ENCODE results near the gene ANO8.
"Not testable (repeated sequence)": the region's sequence is repeated elsewhere in the genome, so short reads cannot be mapped to it uniquely, and the experiment has no call there.

Gene ANO8

GRCh38 chr19:17300992-17301619, 33.5 kb downstream of the ANO8 start:
- Histone ChIP-seq H3K27me3 (ENCODE audit: insufficient read depth, low read length, poor library complexity) (no peaks in the 10 kb centered on the region), H4K5ac (ENCODE audit: low read length) (no peak overlapping the region), H3K23ac (ENCODE audit: low read length) (no peak overlapping the region), H3K4me2 (ENCODE audit: low read length) (no peak overlapping the region), H3K4me3 (ENCODE audit: low read length) (no peak overlapping the region), H3K4me1 (ENCODE audit: control insufficient read depth, low read depth, low read length) (peaks cover 4% of the 10 kb centered on the region), H2AK5ac (ENCODE audit: low read length) (no peak overlapping the region), H3K9ac (ENCODE audit: low read length) (no peak overlapping the region), H3K79me1 (ENCODE audit: low read length) (no peaks in the 10 kb centered on the region), H3K27ac (ENCODE audit: low read depth, low read length) (no peak overlapping the region), H3K4ac (ENCODE audit: low read depth, low read length) (no peak overlapping the region), H3K18ac (ENCODE audit: low read length) (no peak overlapping the region), H2BK5ac (ENCODE audit: low read length) (no peak overlapping the region), H3K79me2 (ENCODE audit: control insufficient read depth, insufficient read depth, low read length) (no peaks in the 10 kb centered on the region), H3K56ac (ENCODE audit: low read length) (no peak overlapping the region), H3K36me3 (ENCODE audit: control insufficient read depth, insufficient read depth, low read length) (peaks cover 2% of the 10 kb centered on the region), H2BK120ac (ENCODE audit: low read depth, low read length) (no peak overlapping the region), H4K8ac (ENCODE audit: low read depth, low read length) (no peak overlapping the region), H2BK15ac (replicated peaks; ENCODE audit: low read depth) (no peak overlapping the region)
- no CpG with 5 or more reads among the region's 51 CpGs for WGBS (ENCODE audit: extremely low coverage, insufficient coverage, low lambda C conversion rate)
- DNase-seq, result no peak

GRCh38 chr19:17296976-17297375, 37.7 kb downstream of the ANO8 start:
- Histone ChIP-seq H4K8ac (ENCODE audit: low read depth, low read length) (no peak overlapping the region), H3K4me3 (ENCODE audit: low read length) (no peak overlapping the region), H2BK15ac (replicated peaks; ENCODE audit: low read depth) (no peak overlapping the region), H3K27ac (ENCODE audit: low read depth, low read length) (no peak overlapping the region), H3K4ac (ENCODE audit: low read depth, low read length) (no peak overlapping the region), H3K27me3 (ENCODE audit: insufficient read depth, low read length, poor library complexity) (no peaks in the 10 kb centered on the region), H4K5ac (ENCODE audit: low read length) (no peak overlapping the region), H3K79me1 (ENCODE audit: low read length) (no peaks in the 10 kb centered on the region), H3K4me2 (ENCODE audit: low read length) (no peak overlapping the region), H3K9ac (ENCODE audit: low read length) (no peak overlapping the region), H3K4me1 (ENCODE audit: control insufficient read depth, low read depth, low read length) (no peaks in the 10 kb centered on the region), H3K23ac (ENCODE audit: low read length) (no peak overlapping the region), H2BK120ac (ENCODE audit: low read depth, low read length) (no peak overlapping the region), H2AK5ac (ENCODE audit: low read length) (no peak overlapping the region), H3K56ac (ENCODE audit: low read length) (no peak overlapping the region), H3K18ac (ENCODE audit: low read length) (no peak overlapping the region), H3K36me3 (ENCODE audit: control insufficient read depth, insufficient read depth, low read length) (peaks cover 2% of the 10 kb centered on the region), H3K79me2 (ENCODE audit: control insufficient read depth, insufficient read depth, low read length) (peaks cover 1% of the 10 kb centered on the region), H2BK5ac (ENCODE audit: low read length) (no peak overlapping the region)
- no CpG with 5 or more reads among the region's 6 CpGs for WGBS (ENCODE audit: extremely low coverage, insufficient coverage, low lambda C conversion rate)
- peak; percentile 95 for DNase-seq

- Histone ChIP-seq H4K8ac (ENCODE audit: low read depth, low read length) (no peak overlapping the region), H3K4me3 (ENCODE audit: low read length) (no peak overlapping the region), H3K4me2 (ENCODE audit: low read length) (no peak overlapping the region), H3K23ac (ENCODE audit: low read length) (no peak overlapping the region), H2BK15ac (replicated peaks; ENCODE audit: low read depth) (no peak overlapping the region), H3K4ac (ENCODE audit: low read depth, low read length) (no peak overlapping the region), H2BK5ac (ENCODE audit: low read length) (no peak overlapping the region), H3K18ac (ENCODE audit: low read length) (no peak overlapping the region), H3K79me2 (ENCODE audit: control insufficient read depth, insufficient read depth, low read length) (peaks cover 1% of the 10 kb centered on the region), H2BK120ac (ENCODE audit: low read depth, low read length) (no peak overlapping the region), H3K56ac (ENCODE audit: low read length) (no peak overlapping the region), H4K5ac (ENCODE audit: low read length) (no peak overlapping the region), H2AK5ac (ENCODE audit: low read length) (no peak overlapping the region), H3K36me3 (ENCODE audit: control insufficient read depth, insufficient read depth, low read length) (peaks cover 2% of the 10 kb centered on the region), H3K4me1 (ENCODE audit: control insufficient read depth, low read depth, low read length) (no peaks in the 10 kb centered on the region), H3K27ac (ENCODE audit: low read depth, low read length) (no peak overlapping the region), H3K79me1 (ENCODE audit: low read length) (no peaks in the 10 kb centered on the region), H3K9ac (ENCODE audit: low read length) (no peak overlapping the region), H3K27me3 (ENCODE audit: insufficient read depth, low read length, poor library complexity) (no peaks in the 10 kb centered on the region)
- no CpG with 5 or more reads among the region's 4 CpGs for WGBS (ENCODE audit: extremely low coverage, insufficient coverage, low lambda C conversion rate)
- DNase-seq, result peak; percentile 74
Observed at GRCh38 chr19:17296273-17296672, 38.4 kb downstream of the ANO8 start.

- H4K5ac ChIP-seq (ENCODE audit: low read length); H3K27ac ChIP-seq (ENCODE audit: low read depth, low read length); H2BK120ac ChIP-seq (ENCODE audit: low read depth, low read length); DNase-seq; H2BK15ac ChIP-seq (replicated peaks; ENCODE audit: low read depth); H3K27me3 ChIP-seq (ENCODE audit: insufficient read depth, low read length, poor library complexity); H3K4me1 ChIP-seq (ENCODE audit: control insufficient read depth, low read depth, low read length); H4K8ac ChIP-seq (ENCODE audit: low read depth, low read length); H3K9ac ChIP-seq (ENCODE audit: low read length); H3K79me1 ChIP-seq (ENCODE audit: low read length); H3K4me3 ChIP-seq (ENCODE audit: low read length); H2BK5ac ChIP-seq (ENCODE audit: low read length); H2AK5ac ChIP-seq (ENCODE audit: low read length); H3K79me2 ChIP-seq (ENCODE audit: control insufficient read depth, insufficient read depth, low read length); H3K56ac ChIP-seq (ENCODE audit: low read length); H3K18ac ChIP-seq (ENCODE audit: low read length); H3K4ac ChIP-seq (ENCODE audit: low read depth, low read length); H3K23ac ChIP-seq (ENCODE audit: low read length); H3K4me2 ChIP-seq (ENCODE audit: low read length); H3K36me3 ChIP-seq (ENCODE audit: control insufficient read depth, insufficient read depth, low read length): not testable (repeated sequence)
- WGBS (ENCODE audit: extremely low coverage, insufficient coverage, low lambda C conversion rate), result no CpG with 5 or more reads among the region's 6 CpGs
Observed at GRCh38 chr19:17295551-17295950, 39.1 kb downstream of the ANO8 start.

- Histone ChIP-seq H3K4ac (ENCODE audit: low read depth, low read length) (no peak overlapping the region), H3K27me3 (ENCODE audit: insufficient read depth, low read length, poor library complexity) (no peaks in the 10 kb centered on the region), H3K4me1 (ENCODE audit: control insufficient read depth, low read depth, low read length) (no peaks in the 10 kb centered on the region), H4K5ac (ENCODE audit: low read length) (no peak overlapping the region), H3K4me3 (ENCODE audit: low read length) (no peak overlapping the region), H3K27ac (ENCODE audit: low read depth, low read length) (no peak overlapping the region), H4K8ac (ENCODE audit: low read depth, low read length) (no peak overlapping the region), H3K9ac (ENCODE audit: low read length) (no peak overlapping the region), H2BK15ac (replicated peaks; ENCODE audit: low read depth) (no peak overlapping the region), H3K36me3 (ENCODE audit: control insufficient read depth, insufficient read depth, low read length) (peaks cover 2% of the 10 kb centered on the region), H3K79me2 (ENCODE audit: control insufficient read depth, insufficient read depth, low read length) (peaks cover 1% of the 10 kb centered on the region), H3K56ac (ENCODE audit: low read length) (no peak overlapping the region), H2AK5ac (ENCODE audit: low read length) (no peak overlapping the region), H2BK120ac (ENCODE audit: low read depth, low read length) (no peak overlapping the region), H3K23ac (ENCODE audit: low read length) (no peak overlapping the region), H3K79me1 (ENCODE audit: low read length) (no peaks in the 10 kb centered on the region), H2BK5ac (ENCODE audit: low read length) (no peak overlapping the region), H3K4me2 (ENCODE audit: low read length) (no peak overlapping the region), H3K18ac (ENCODE audit: low read length) (no peak overlapping the region)
- peak; percentile 77 for DNase-seq
- no CpG with 5 or more reads among the region's 48 CpGs for WGBS (ENCODE audit: extremely low coverage, insufficient coverage, low lambda C conversion rate)
Observed at GRCh38 chr19:17294051-17294891, 40.4 kb downstream of the ANO8 start.
